GM18498 (cell line): ENCODE results near the gene MPND.
A peak's percentile ranks its signal among the peaks of the same experiment; 100 is the strongest.

Experiments used
- ATAC-seq: cut with Tn5 transposase; IDR thresholded peaks from one replicate; pipeline ENCODE4 v1.9.1; 2021; ENCODE audit warnings: mild to moderate bottlenecking, moderate library complexity; ENCODE audit not compliant: unreplicated experiment

Gene MPND

GRCh38 chr19:4365791-4366665 is 22.7 kb downstream of the MPND start:
- no peak for ATAC-seq

GRCh38 chr19:4366666-4367335 is 23.4 kb downstream of the MPND start:
- no peak for ATAC-seq

- ATAC-seq: no peak
Measured at GRCh38 chr19:4367336-4367723, 24.0 kb downstream of the MPND start.

- no peak for ATAC-seq
Measured at GRCh38 chr19:4367781-4368127, 24.4 kb downstream of the MPND start.

- no peak for ATAC-seq
Measured at GRCh38 chr19:4368128-4368820, 24.9 kb downstream of the MPND start.

GRCh38 chr19:4369109-4369887 is 25.9 kb downstream of the MPND start:
- peak; percentile 48 for ATAC-seq

- ATAC-seq: peak; percentile 40
Measured at GRCh38 chr19:4369888-4370260, 26.5 kb downstream of the MPND start.

GRCh38 chr19:4370418-4371041 is 27.2 kb downstream of the MPND start:
- no peak for ATAC-seq

- no peak for ATAC-seq
Measured at GRCh38 chr19:4371247-4372164, 28.1 kb downstream of the MPND start.

- ATAC-seq: no peak
Measured at GRCh38 chr19:4372165-4373012, 29.0 kb downstream of the MPND start.

- ATAC-seq: no peak
Measured at GRCh38 chr19:4373013-4373367, 29.6 kb downstream of the MPND start.

- ATAC-seq: no peak
Measured at GRCh38 chr19:4373601-4374497, 30.5 kb downstream of the MPND start.

- no peak for ATAC-seq
Measured at GRCh38 chr19:4374498-4375163, 31.3 kb downstream of the MPND start.

- peak; percentile 41 for ATAC-seq
Measured at GRCh38 chr19:4375164-4376027, 32.0 kb downstream of the MPND start.

GRCh38 chr19:4376028-4376670 is 32.8 kb downstream of the MPND start:
- ATAC-seq: no peak

- ATAC-seq: no peak
Measured at GRCh38 chr19:4376671-4376990, 33.3 kb downstream of the MPND start.
